Caco-2 (cell line): ENCODE measurements around the gene UROS. TPM values are rescaled to one million over a fixed set of nuclear protein-coding genes. Genes with fewer than 3 reads are reported as not detected.

ENCODE experiments used
- BruUV-seq: library from RNA; stranded (reverse); fragments of 400-500 nt; replicated peaks from 2 replicates; lab custom pipeline; 2021; lab: Mats Ljungman, UMichigan
- CTCF ChIA-PET: fragments of 300-600 bp; sonication (Branson Sonifier 250); formaldehyde crosslinking; loops from one replicate; lab custom pipeline; 2022; ENCODE audit warnings: antibody characterized with exemption; lab: Charles Lee
- POLR2A ChIA-PET: fragments of 300-600 bp; sonication (Branson Sonifier 250); formaldehyde crosslinking; loops from one replicate; lab custom pipeline; 2022; ENCODE audit warnings: antibody characterized with exemption; lab: Charles Lee
- DNase-seq, 2 experiments: peaks; one replicate each; pipeline versions ENCODE4 v3.0.0 to v3.0.0-alpha.2; 2020 to 2022
- H3K27me3 ChIP-seq: replicated peaks from 2 replicates; pipeline ENCODE4 v1.6.0; 2011; ENCODE audit warnings: low read length; ENCODE audit not compliant: control insufficient read depth, insufficient read depth
- H3K36me3 ChIP-seq: 2 replicates; pipeline ENCODE4 v1.5.1; 2011; ENCODE audit warnings: low read length; ENCODE audit not compliant: control insufficient read depth, insufficient read depth
- H3K4me1 ChIP-seq: fragments of 250-450 bp; sonication (Bioruptor Pico); 2 replicates; pipeline ENCODE4 v1.5.1; 2020; ENCODE audit warnings: mild to moderate bottlenecking
- H3K4me3 ChIP-seq: 2 replicates; pipeline ENCODE4 v1.5.1; 2011; ENCODE audit warnings: low read depth, mild to moderate bottlenecking, control low read depth, low read length
- H3K9me3 ChIP-seq: fragments of 250-450 bp; sonication (Bioruptor Pico); 2 replicates; pipeline ENCODE4 v1.5.1; 2020; ENCODE audit warnings: mild to moderate bottlenecking, moderate library complexity
- H3K27ac Mint-ChIP-seq: one replicate; pipeline ENCODE4 v1.8.0; 2022; ENCODE audit warnings: mixed read lengths; ENCODE audit not compliant: unreplicated experiment
- H3K27me3 Mint-ChIP-seq: one replicate; pipeline ENCODE4 v1.8.0; 2022; ENCODE audit warnings: mixed read lengths; ENCODE audit not compliant: insufficient read depth, unreplicated experiment
- H3K36me3 Mint-ChIP-seq: one replicate; pipeline ENCODE4 v1.8.0; 2022; ENCODE audit warnings: mild to moderate bottlenecking, mixed read lengths; ENCODE audit not compliant: insufficient read depth, unreplicated experiment
- H3K4me1 Mint-ChIP-seq: one replicate; pipeline ENCODE4 v1.8.0; 2022; ENCODE audit warnings: low read depth, mixed read lengths; ENCODE audit not compliant: unreplicated experiment
- H3K4me3 Mint-ChIP-seq: one replicate; pipeline ENCODE4 v1.8.0; 2022; ENCODE audit warnings: mild to moderate bottlenecking, moderate library complexity, mixed read lengths; ENCODE audit not compliant: unreplicated experiment
- H3K9me3 Mint-ChIP-seq: one replicate; pipeline ENCODE4 v1.8.0; 2022; ENCODE audit warnings: mixed read lengths; ENCODE audit not compliant: unreplicated experiment
- intact Hi-C: fragments of 100-400 bp; cut with micrococcal nuclease; formaldehyde crosslinking; loops from one replicate; pipeline ENCODE4 v1.10.0; 2022; ENCODE audit not compliant: unreplicated experiment
- total RNA-seq: library from RNA; stranded (reverse); gene quantifications from 2 replicates; pipeline ENCODE4 v1.2.3, GENCODE V29; 2022
- TF ChIP-seq, protein P1 (sequence below), 2 experiments: fragments of 200-600 bp in 1 of 2; IDR thresholded peaks; 1 replicate in 1 of 2; 2 replicates in 1 of 2; pipeline versions ENCODE4 v1.5.1 to v1.8.0; 2011 to 2022; ENCODE audit warnings: antibody characterized with exemption in 1 of 2, control low read depth in 1 of 2, inconsistent platforms in 1 of 2, low read depth in 1 of 2, low read length in 1 of 2, mild to moderate bottlenecking in 1 of 2, moderate library complexity in 1 of 2; ENCODE audit not compliant: insufficient read depth in 1 of 2, severe bottlenecking in 1 of 2, unreplicated experiment in 1 of 2

The UROS gene
- total RNA-seq, 1 experiment from 2014 or later, result 53.4 TPM

DNA sequence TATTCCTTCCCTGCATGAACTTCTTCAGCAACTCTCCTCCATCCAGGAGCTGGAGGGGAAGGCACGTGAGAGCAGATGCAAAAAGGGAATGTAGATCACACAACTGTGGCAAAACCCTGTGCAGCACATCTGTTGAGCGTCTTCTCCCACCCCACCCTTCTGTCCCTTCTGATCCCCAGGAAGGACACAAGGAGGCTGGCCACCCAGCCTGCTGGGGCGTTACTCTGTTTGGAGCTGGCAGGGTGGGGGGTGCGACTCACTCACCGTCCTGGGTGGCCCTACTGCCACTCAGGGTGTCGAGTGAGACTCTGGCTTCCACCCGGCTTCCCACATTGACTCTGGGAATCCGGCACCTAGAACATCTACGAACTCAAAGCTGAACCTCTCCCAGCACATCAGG is 37.3 kb downstream of the UROS start:
- intact Hi-C loops, result no loop called here
- ChIA-PET POLR2A (no interaction called here), CTCF (no interaction called here)
- H3K4me3 Mint-ChIP-seq, result no peak overlapping the region
- no TSS peak for BruUV-seq
- TF ChIP-seq, protein P1, sequence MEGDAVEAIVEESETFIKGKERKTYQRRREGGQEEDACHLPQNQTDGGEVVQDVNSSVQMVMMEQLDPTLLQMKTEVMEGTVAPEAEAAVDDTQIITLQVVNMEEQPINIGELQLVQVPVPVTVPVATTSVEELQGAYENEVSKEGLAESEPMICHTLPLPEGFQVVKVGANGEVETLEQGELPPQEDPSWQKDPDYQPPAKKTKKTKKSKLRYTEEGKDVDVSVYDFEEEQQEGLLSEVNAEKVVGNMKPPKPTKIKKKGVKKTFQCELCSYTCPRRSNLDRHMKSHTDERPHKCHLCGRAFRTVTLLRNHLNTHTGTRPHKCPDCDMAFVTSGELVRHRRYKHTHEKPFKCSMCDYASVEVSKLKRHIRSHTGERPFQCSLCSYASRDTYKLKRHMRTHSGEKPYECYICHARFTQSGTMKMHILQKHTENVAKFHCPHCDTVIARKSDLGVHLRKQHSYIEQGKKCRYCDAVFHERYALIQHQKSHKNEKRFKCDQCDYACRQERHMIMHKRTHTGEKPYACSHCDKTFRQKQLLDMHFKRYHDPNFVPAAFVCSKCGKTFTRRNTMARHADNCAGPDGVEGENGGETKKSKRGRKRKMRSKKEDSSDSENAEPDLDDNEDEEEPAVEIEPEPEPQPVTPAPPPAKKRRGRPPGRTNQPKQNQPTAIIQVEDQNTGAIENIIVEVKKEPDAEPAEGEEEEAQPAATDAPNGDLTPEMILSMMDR (IDR thresholded peaks at IDR 0.05; ENCODE audit: insufficient read depth in 1 of 2, low read depth in 1 of 2, low read length in 1 of 2, severe bottlenecking in 1 of 2, unreplicated experiment in 1 of 2), result no peak
- peaks cover 2% of the 10 kb centered on the region for H3K36me3 ChIP-seq
- no peak overlapping the region for H3K27ac Mint-ChIP-seq
- no peaks in the 10 kb centered on the region for H3K9me3 ChIP-seq
- DNase-seq, result no peak
- no peak overlapping the region for H3K4me3 ChIP-seq
- no peaks in the 10 kb centered on the region for H3K36me3 Mint-ChIP-seq
- H3K9me3 Mint-ChIP-seq, result no peaks in the 10 kb centered on the region
- no peaks in the 10 kb centered on the region for H3K27me3 ChIP-seq
- no peaks in the 10 kb centered on the region for H3K27me3 Mint-ChIP-seq
- H3K4me1 ChIP-seq, result no peaks in the 10 kb centered on the region
- no peaks in the 10 kb centered on the region for H3K4me1 Mint-ChIP-seq

DNA sequence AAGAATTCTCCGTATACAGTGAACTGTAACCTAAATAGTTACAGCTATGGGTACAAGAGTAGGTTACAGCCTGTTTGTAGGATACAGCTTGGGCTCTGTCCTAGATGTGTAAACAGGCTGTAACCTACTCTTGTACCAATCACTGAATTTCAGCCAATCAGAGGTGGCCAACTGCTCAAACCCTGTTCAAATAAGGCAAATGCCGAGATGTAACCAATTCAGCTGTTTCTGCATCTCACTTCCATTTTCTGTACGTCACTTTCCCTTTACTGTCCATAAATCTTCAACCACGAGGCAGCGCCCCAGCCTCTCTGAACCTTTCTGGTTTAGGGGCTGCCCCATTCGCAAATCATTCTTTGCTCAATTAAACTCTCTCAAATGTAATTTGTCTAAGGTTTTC is 39.1 kb downstream of the UROS start:
- H3K27me3 ChIP-seq, result no peaks in the 10 kb centered on the region
- H3K4me1 ChIP-seq, result no peaks in the 10 kb centered on the region
- no peaks in the 10 kb centered on the region for H3K9me3 ChIP-seq
- peaks cover 4% of the 10 kb centered on the region for H3K27me3 Mint-ChIP-seq
- ChIA-PET CTCF (interaction anchor here (0.6 kb wide), 1 partner anchor 12 kb away, joined by 4 read pairs; no protein-coding TSS in a partner anchor), POLR2A (no interaction called here)
- H3K4me3 Mint-ChIP-seq, result no peak overlapping the region
- no TSS peak for BruUV-seq
- no peaks in the 10 kb centered on the region for H3K4me1 Mint-ChIP-seq
- intact Hi-C loops, result no loop called here
- no peaks in the 10 kb centered on the region for H3K36me3 Mint-ChIP-seq
- TF ChIP-seq, protein P1 (IDR thresholded peaks at IDR 0.05; ENCODE audit: insufficient read depth in 1 of 2, low read depth in 1 of 2, low read length in 1 of 2, severe bottlenecking in 1 of 2, unreplicated experiment in 1 of 2), result no peak
- H3K27ac Mint-ChIP-seq, result no peak overlapping the region
- H3K9me3 Mint-ChIP-seq, result peaks cover 7% of the 10 kb centered on the region
- no peak for DNase-seq
- no peak overlapping the region for H3K4me3 ChIP-seq
- no peaks in the 10 kb centered on the region; the same call in 1 of the 2 replicates for H3K36me3 ChIP-seq

DNA sequence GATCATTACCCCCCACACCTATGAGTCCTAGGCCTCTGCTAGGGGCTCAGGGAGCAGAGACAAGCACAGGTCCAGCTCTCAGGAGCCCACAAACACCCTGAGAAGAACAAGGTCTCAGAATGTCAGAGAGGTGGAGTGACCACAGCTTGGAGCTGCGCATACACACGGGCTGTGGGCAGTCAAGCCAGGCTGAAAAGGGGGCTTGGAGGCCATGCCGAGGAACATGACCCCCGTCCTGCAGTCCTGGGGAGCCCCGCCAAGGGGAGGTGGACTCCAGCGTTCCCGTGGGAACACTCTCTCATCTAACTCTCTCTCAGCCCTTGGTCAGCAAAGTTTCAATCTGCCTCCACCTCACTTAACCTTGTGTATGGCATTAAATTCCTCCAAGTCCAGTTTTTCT is 39.6 kb downstream of the UROS start:
- Histone ChIP-seq H3K9me3 (no peaks in the 10 kb centered on the region), H3K4me1 (no peaks in the 10 kb centered on the region), H3K4me3 (no peak overlapping the region), H3K27me3 (no peaks in the 10 kb centered on the region), H3K36me3 (no peaks in the 10 kb centered on the region)
- H3K9me3 Mint-ChIP-seq, result peaks cover 12% of the 10 kb centered on the region
- no peak overlapping the region for H3K27ac Mint-ChIP-seq
- no peak overlapping the region for H3K4me3 Mint-ChIP-seq
- no peak for DNase-seq
- intact Hi-C loops, result no loop called here
- peaks cover 4% of the 10 kb centered on the region for H3K27me3 Mint-ChIP-seq
- ChIA-PET POLR2A (no interaction called here), CTCF (no interaction called here)
- no TSS peak for BruUV-seq
- H3K4me1 Mint-ChIP-seq, result no peaks in the 10 kb centered on the region
- TF ChIP-seq, protein P1 (IDR thresholded peaks at IDR 0.05; ENCODE audit: insufficient read depth in 1 of 2, low read depth in 1 of 2, low read length in 1 of 2, severe bottlenecking in 1 of 2, unreplicated experiment in 1 of 2), result no peak
- no peaks in the 10 kb centered on the region for H3K36me3 Mint-ChIP-seq
